ENCODE data around the gene SLC6A4. TPM values are rescaled to one million over a fixed set of nuclear protein-coding genes. Genes with fewer than 3 reads are reported as not detected.

The SLC6A4 gene
- total RNA-seq, 6 experiments from 2014 or later = not detected

DNA sequence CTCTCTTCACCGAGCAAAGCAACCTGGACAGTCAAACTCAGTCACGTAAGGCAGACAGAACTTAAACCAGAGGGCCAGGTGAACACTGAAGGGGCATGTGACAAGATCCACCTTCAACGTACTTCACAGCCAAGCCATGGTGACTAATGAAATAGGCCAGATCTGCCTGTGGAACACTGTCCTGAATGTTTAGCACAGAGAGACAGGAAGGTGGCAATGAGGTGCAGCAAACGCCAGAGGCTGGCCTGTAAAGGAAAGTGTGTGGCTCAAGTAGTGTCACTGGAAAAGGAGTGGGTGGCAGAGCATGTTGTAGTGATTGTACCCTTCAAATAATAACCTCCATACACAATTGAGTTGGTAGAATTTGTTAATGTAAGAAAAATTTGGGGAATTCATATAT, 38.1 kb downstream of the SLC6A4 start:
- TF ChIP-seq, protein P1, sequence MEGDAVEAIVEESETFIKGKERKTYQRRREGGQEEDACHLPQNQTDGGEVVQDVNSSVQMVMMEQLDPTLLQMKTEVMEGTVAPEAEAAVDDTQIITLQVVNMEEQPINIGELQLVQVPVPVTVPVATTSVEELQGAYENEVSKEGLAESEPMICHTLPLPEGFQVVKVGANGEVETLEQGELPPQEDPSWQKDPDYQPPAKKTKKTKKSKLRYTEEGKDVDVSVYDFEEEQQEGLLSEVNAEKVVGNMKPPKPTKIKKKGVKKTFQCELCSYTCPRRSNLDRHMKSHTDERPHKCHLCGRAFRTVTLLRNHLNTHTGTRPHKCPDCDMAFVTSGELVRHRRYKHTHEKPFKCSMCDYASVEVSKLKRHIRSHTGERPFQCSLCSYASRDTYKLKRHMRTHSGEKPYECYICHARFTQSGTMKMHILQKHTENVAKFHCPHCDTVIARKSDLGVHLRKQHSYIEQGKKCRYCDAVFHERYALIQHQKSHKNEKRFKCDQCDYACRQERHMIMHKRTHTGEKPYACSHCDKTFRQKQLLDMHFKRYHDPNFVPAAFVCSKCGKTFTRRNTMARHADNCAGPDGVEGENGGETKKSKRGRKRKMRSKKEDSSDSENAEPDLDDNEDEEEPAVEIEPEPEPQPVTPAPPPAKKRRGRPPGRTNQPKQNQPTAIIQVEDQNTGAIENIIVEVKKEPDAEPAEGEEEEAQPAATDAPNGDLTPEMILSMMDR (IDR thresholded peaks at IDR 0.05) = no peak
- TF ChIP-seq POLR2A (IDR thresholded peaks at IDR 0.05) = no peak
- Histone ChIP-seq H3K36me3 (no peaks in the 10 kb centered on the region), H3K9me3 (no peaks in the 10 kb centered on the region), H3K27ac (no peak overlapping the region), H3K4me3 (no peak overlapping the region), H3K27me3 (no peaks in the 10 kb centered on the region), H3K4me1 (no peaks in the 10 kb centered on the region)
- intact Hi-C loops (cut with DNase I) = no loop called here
- WGBS (ENCODE audit: insufficient coverage, low coverage, low lambda C conversion rate, missing lambda C conversion rate) = 84% methylated on average over 4 of the region's 4 CpGs
- ATAC-seq (no peak), DNase-seq (no peak)

DNA sequence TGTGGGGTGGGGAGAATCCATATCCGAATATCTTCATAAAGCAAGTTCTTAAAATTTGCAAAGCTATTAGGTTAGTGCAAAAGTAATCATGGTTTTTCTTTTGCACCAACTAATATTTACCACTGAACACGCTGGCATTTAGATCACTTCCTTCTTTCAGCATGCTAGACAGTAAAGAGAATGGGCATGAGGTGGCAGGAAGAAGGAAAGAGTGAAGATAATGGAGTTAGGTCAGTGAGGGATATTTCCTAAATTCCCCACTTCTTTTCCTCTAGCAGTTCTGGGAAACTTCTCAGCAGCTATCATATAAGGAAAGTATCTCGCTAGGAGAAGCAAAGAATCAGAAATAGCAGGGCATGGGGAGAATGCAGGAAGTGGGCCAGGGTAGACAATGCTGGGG, 39.0 kb downstream of the SLC6A4 start:
- intact Hi-C loops (cut with DNase I) = no loop called here
- H3K4me1 ChIP-seq = no peaks in the 10 kb centered on the region
- H3K36me3 ChIP-seq = no peaks in the 10 kb centered on the region
- H3K9me3 ChIP-seq = no peaks in the 10 kb centered on the region
- TF ChIP-seq, protein P1 (IDR thresholded peaks at IDR 0.05) = no peak
- no peak for TF ChIP-seq POLR2A (IDR thresholded peaks at IDR 0.05)
- 67% methylated on average over 3 of the region's 3 CpGs for WGBS (ENCODE audit: insufficient coverage, low coverage, low lambda C conversion rate, missing lambda C conversion rate)
- no peak for DNase-seq
- no peak overlapping the region for H3K27ac ChIP-seq
- ATAC-seq = no peak
- H3K27me3 ChIP-seq = no peaks in the 10 kb centered on the region
- no peak overlapping the region for H3K4me3 ChIP-seq

DNA sequence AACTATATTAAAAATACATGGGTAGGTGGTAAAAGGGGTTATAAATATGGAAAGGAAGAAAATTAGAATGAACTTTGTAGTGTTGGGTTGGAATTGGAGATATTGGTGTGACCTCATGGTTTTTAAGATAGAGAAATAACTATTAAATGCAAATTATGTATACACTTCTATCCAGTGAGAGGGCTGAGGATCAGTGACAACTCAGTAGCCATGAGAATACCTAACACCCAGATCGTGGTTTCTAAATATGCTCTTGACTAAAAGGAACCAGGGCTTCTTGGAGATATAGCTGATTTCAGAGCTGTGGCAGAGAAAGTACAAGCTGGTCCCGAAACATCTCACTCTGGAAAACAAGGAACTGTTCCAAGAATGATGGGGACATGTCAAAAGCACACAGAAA, 44.4 kb downstream of the SLC6A4 start:
- intact Hi-C loops (cut with DNase I) = no loop called here
- Histone ChIP-seq H3K27me3 (no peaks in the 10 kb centered on the region), H3K4me1 (no peaks in the 10 kb centered on the region), H3K27ac (no peak overlapping the region), H3K9me3 (no peaks in the 10 kb centered on the region), H3K36me3 (peaks cover 0 to 6% (median under 1%) of the 10 kb centered on the region in 4 donors), H3K4me3 (no peak overlapping the region)
- TF ChIP-seq, protein P1 (IDR thresholded peaks at IDR 0.05) = no peak
- TF ChIP-seq POLR2A (IDR thresholded peaks at IDR 0.05) = no peak
- ATAC-seq (no peak), DNase-seq (no peak)
- WGBS (ENCODE audit: insufficient coverage, low coverage, low lambda C conversion rate, missing lambda C conversion rate) = 73% methylated on average over 2 of the region's 2 CpGs

DNA sequence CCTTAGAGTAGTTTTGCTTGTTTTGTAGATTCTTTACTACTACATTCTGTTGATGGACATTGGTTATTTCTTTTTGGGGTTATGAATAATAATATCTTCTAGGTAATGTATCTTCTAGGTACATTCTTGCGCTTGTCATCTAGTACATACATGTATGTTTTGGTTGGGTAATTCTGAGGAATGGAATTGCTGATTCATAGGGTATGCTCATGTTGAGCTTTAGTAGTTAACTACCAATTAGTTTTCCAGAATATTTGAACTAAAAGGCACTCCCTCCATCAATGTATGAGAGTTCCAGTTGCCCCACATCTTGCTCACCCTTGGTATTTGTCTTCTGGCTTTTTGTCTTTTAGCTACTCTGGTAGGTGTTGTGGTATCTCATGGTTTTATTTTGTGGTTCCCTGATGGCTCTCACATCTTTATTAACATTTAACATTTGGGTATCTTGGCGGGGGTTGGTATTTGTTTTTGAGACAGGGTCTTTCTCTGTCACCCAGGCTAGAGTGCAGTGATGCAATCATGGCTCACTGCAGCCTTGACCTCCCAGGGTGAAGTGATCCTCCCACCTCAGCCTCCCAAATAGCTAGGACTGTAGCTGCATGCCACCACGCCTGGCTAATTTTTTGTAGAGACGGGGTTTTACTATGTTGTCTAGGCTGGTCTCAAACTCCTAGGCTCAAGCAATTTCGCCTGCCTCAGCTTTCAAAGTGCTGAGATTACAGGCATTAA, 47.1 kb downstream of the SLC6A4 start:
- H3K27ac ChIP-seq = no peak overlapping the region
- no peaks in the 10 kb centered on the region for H3K9me3 ChIP-seq
- 96% methylated on average over 3 of the region's 5 CpGs for WGBS (ENCODE audit: insufficient coverage, low coverage, low lambda C conversion rate, missing lambda C conversion rate)
- H3K4me1 ChIP-seq = no peaks in the 10 kb centered on the region
- no peaks in the 10 kb centered on the region for H3K27me3 ChIP-seq
- no peak overlapping the region for H3K4me3 ChIP-seq
- ATAC-seq (no peak), DNase-seq (no peak)
- no peak for TF ChIP-seq POLR2A (IDR thresholded peaks at IDR 0.05)
- TF ChIP-seq, protein P1 (IDR thresholded peaks at IDR 0.05) = no peak
- peaks cover 0 to 22% (median 14%) of the 10 kb centered on the region in 4 donors for H3K36me3 ChIP-seq
- intact Hi-C loops (cut with DNase I) = loop anchor here in 1 of 2 donors (10.0 kb wide), 1 partner anchor 54 kb away; no protein-coding TSS in a partner anchor
